GM12892 (cell line): ENCODE results near the gene P3H1.

Source experiments
- POLR2A ChIP-seq: IDR thresholded peaks from 2 replicates; pipeline ENCODE4 v1.6.1; 2011; ENCODE audit warnings: low read depth, low read length, control low read depth
- POLR2AphosphoS5 ChIP-seq: IDR thresholded peaks from 2 replicates; pipeline ENCODE4 v1.6.1; 2011; ENCODE audit warnings: low read depth, low read length, control low read depth
- TAF1 ChIP-seq: IDR thresholded peaks from 2 replicates; pipeline ENCODE4 v1.6.1; 2011; ENCODE audit warnings: low read depth, mild to moderate bottlenecking, control low read depth, low read length, borderline replicate concordance

GRCh38 chr1:42776502-42776901 lies 9.7 kb upstream of the P3H1 start:
- TF ChIP-seq POLR2A = no peak
- no peak for TF ChIP-seq POLR2AphosphoS5
- no peak for TF ChIP-seq TAF1
